GM19239 (cell line): ENCODE results near the gene COG7.
"Not testable (repeated sequence)": the region's sequence is repeated elsewhere in the genome, so short reads cannot be mapped to it uniquely, and the experiment has no call there.

Experiments
- DNase-seq: peaks from one replicate; pipeline ENCODE4 v3.0.0; 2011; ENCODE audit warnings: low spot score; ENCODE audit not compliant: insufficient read length
- FAIRE-seq: peaks from 2 replicates; lab custom pipeline; 2011; peaks lifted over from hg19 to GRCh38; lab: Jason Lieb, UNC

Gene COG7

DNA sequence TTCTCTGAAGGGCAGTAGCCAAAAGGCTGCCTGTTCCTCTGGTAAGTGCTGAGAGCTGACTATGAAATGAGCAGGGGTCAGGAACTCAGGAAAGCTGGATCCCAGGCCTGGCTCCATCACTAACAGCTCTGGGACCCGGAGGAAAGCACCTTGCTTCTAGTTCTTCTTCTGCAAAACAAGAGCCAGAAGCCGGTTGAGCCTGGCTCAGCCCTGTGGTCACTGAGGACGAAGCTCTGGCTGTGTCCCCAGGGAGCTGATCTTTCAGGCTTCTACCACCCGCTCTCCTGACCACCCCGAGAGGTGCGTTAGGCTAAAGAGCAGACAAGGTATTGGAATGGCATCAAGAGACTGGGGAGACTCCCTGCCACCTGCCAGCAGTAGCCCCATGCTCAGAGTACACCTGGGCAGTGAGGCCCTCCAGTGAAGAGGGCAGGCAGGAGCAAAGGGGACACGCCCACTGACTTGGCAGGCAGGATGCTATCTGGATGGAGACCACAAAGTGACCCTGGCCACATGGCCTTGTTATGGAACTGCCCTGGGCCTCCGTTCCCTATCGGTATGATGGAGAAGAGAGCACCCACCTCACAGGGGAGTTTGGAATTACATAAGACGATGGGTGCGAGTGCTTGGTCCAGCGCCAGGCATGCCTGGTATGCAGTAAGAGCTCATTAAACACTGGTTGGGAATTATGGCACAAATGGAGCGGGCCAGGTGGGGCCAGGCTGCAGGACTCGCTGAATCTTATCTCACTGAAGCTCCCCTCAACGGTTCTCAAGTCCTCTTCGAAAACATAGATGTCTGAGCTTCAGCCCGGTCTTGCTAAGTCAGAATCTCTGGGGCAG is 61.4 kb downstream of the COG7 start:
- FAIRE-seq = no peak
- DNase-seq = no peak

DNA sequence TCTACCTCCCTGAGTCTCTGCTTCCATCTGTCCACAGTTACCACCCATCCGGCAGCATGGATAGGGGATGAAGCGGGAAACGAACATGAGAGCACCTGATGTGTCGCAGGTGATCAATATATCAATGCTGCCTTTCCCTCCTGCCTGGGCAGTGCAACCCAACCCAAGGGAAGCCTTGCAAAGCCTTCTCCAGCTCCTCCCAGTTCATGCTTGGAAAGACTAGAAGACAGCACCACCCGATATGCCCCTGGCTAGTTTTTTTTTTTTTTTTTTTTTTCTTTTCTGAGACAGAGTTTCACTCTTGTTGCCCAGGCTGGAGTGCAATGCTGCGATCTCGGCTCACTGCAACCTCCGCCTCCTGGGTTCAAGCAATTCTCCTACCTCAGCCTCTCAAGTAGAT is 63.1 kb downstream of the COG7 start:
- not testable (repeated sequence) for FAIRE-seq, DNase-seq

- DNase-seq = no peak
- FAIRE-seq = no peak
Measured at GRCh38 chr16:23389201-23389600, 63.8 kb downstream of the COG7 start.

GRCh38 chr16:23388786-23389185 is 64.2 kb downstream of the COG7 start:
- FAIRE-seq = no peak
- no peak for DNase-seq

- DNase-seq (no peak), FAIRE-seq (no peak)
Measured at GRCh38 chr16:23387666-23388065, 65.3 kb downstream of the COG7 start.

DNA sequence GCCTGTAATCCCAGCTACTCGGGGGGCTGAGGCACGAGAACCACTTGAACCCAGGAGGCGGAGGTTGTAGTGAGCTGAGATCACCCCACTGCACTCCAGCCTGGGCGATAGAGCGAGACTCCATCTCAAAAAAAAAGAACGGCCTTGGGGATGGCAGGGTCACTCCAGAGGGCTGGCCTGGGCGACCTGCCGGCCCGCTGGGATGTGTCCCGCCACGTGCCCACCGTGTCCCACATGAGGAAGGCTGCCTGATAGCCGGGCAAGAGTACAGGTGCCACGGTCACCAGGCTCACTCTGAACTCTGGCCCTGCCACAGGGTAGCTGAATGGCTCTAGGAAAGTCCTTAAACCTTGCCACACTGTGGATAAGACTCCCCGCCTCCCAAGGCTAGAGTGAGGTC is 67.5 kb downstream of the COG7 start:
- FAIRE-seq (no peak), DNase-seq (no peak)

DNA sequence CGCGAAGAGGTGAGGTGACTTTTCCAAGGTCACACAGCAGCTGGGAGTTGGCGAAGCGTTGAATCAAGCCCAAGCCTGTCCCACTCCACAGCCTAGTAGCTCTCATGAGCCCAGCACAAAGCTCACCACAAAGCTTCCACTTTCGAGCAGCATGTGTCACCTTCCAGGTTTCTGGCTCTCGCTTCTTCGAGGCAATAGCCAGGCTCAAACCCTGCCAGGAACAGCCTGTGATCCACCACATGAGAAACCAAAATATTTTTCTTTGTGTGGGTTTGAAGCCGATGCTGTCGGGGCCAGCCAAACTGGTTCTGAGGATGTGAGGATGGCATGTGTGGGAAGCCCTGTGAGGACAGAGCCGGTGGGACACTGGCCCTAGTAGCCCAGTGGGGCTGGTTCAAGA is 68.1 kb downstream of the COG7 start:
- DNase-seq (no peak), FAIRE-seq (no peak)

DNA sequence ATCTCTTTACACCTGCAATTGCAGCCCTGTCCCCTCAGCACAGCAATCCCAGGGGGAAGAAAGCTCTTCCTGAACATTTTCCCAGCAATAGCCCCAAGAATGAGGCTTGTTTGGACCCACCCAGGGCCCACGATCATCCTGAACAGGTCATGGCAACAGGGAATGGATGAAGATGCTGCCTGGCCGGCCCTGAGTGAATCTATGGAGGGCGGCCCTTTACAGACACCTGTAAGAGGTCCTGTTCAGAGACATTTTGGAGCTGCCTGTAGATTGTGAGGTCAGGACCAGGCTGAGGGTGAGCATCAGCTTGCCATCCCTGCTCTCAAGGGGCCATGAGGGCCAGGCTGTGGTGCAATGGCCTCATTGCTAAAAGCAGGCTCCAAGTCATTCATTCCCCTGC is 69.1 kb downstream of the COG7 start:
- DNase-seq (no peak), FAIRE-seq (no peak)

DNA sequence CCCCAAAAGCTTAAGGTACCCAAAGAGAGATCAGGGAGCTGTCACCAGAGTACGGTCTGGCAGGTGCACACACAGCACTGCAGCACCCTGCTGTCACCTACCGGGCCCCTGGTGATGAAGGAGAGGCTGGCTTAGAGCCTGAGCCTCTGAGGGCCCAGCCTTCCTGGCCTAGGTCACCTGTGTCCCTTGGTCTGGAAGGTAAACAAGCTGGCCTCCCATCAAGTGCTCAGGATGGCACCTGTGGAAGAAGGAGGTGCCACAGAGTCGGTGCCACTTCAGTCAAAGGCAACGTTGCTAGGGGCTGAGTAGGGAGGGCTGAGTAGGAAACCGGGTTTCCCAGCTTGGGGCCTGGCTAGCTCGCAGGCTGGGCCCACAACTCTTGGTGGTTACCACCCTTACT is 70.7 kb downstream of the COG7 start:
- no peak for FAIRE-seq
- DNase-seq = no peak

DNA sequence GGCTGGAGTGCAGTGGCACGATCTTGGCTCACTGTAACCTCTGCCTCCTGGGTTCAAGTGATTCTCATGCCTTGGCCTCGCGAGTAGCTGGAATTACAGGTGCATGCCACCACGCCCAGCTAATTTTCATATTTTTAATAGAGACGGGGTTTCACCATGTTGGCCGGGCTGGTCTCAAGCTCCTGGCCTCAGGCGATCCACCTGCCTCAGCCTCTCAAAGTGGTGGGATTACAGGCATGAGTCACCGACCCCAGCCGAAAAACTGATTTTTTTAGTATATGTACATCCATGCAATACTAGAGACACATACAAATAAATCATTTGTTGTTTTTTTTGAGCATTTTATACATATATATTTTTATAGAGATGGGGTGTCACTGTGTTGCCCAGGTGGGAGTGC is 71.3 kb downstream of the COG7 start:
- not testable (repeated sequence) for DNase-seq, FAIRE-seq

DNA sequence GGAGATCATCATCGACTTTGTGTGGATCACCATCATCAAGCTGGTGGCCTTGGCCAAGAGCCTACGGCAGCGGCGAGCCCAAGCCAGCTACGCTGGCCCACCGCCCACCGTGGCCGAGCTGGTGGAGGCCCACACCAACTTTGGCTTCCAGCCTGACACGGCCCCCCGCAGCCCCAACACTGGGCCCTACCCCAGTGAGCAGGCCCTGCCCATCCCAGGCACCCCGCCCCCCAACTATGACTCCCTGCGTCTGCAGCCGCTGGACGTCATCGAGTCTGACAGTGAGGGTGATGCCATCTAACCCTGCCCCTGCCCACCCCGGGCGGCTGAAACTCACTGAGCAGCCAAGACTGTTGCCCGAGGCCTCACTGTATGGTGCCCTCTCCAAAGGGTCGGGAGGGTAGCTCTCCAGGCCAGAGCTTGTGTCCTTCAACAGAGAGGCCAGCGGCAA is 72.5 kb downstream of the COG7 start:
- no peak for DNase-seq
- FAIRE-seq = no peak

DNA sequence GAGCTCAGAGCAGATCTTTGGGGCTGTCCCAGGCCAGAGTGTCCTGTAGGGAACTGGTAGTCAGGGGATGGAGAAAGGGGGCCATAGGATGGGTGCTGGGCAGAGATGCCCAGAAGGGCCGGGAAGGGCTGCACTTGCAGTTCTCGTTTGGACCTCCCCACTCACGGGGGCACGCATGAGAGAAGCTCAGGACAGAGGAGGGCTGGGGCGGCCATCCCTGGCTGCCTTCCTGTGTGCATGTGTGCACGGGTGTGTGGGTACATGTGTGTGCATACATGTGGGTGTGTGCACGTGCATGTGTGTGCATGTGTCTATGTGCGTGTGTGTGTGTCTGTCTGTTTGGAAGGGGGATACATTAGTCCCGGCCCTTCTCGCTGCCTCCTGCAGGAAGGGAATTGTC is 73.3 kb downstream of the COG7 start:
- FAIRE-seq (no peak), DNase-seq (no peak)

DNA sequence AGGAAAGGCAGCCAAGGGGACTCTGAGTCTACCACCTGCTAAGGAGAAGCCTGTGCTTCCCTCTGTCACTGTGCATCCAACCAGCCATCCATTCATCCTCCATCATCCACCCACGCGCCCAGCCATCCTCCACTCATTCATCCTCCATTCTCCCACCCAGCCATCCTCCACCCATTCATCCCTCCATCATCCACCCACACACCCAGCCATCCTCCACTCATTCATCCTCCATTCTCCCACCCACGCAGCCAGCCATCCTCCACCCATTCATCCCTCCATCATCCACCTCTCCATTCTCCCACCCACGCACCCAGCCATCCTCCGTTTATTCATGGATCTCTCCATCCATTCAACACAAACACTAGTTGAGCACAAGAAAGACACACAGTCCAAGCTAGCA is 74.1 kb downstream of the COG7 start:
- FAIRE-seq (no peak), DNase-seq (no peak)

DNA sequence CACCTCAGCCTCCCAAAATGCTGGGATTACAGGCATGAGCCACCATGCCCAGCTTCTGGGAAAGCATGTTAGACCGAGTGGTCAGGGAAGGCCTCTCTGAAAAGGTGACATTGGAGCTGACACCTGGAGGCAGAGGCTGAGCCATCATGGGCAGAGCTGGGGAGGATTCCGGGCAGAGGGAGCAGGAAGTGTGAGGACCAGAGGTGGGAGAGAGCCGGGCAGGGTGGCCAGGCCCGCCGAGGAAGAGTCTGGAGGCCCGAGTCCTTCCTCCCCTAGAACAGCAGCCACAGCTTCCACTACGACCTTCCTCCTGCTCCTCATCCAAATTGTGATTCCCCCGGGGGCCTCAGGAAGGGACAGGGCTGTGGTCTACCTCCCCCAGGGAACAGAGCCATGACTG is 74.7 kb downstream of the COG7 start:
- DNase-seq (no peak), FAIRE-seq (no peak)

DNA sequence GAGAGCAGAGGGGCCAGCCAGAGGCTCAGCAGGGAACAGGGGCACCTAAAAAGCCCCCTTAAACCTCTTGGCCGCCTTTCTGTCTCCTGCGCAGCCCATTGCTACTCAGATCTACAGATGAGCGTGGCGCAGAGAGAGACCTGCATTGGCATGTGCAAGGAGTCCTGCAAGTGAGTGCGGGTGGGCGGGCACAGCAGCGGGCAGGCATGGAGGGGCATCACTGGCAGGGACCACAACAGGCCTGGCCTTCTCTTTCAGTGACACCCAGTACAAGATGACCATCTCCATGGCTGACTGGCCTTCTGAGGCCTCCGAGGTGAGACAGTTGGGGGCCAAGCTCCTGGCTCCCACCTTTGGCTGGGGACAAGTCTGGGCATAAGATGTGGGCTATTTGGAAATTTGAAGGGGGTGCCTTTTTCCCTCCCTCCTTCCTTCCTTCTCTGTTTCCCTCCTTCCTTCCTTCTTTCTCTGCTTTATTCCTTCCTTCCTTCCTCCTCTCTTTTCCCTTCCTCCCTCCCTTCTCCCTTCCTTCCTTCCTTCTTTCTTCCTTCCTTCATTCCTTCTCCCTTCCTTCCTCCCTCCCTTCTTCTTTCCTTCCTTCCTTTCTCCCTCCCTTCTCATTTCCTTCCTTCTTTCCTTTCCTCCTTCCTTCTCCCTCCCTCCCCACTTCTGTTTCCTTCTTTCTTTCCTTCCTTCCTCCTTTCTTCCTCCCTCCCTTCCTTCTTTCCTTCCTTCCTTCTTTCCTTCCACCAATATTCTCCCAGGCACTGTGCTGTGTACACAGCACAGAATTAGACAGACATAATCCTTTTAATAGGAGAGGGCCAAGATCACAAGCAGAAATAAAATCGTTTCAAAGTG is 75.7 kb downstream of the COG7 start:
- no peak for DNase-seq
- FAIRE-seq = no peak

DNA sequence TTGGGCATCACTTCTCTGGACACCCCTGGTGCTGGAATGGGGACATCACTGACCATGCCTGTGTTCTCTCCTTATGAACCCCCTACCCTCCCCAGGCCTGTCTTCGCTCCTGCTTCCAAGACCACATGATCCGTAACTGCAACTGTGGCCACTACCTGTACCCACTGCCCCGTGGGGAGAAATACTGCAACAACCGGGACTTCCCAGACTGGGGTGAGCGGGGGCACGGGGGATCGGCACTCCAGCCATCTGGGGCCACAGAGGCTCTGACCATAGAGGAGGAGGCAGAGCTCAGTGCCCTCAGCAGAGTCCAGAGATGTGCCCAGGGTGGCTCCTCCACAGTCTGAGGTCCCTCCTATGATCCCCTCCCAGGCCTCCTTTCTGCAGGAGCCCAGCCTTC is 77.3 kb downstream of the COG7 start:
- FAIRE-seq (no peak), DNase-seq (no peak)

GRCh38 chr16:23374721-23375510 is 78.1 kb downstream of the COG7 start:
- no peak for DNase-seq
- no peak for FAIRE-seq

- no peak for FAIRE-seq
- no peak for DNase-seq
Measured at GRCh38 chr16:23373436-23374219, 79.4 kb downstream of the COG7 start.

DNA sequence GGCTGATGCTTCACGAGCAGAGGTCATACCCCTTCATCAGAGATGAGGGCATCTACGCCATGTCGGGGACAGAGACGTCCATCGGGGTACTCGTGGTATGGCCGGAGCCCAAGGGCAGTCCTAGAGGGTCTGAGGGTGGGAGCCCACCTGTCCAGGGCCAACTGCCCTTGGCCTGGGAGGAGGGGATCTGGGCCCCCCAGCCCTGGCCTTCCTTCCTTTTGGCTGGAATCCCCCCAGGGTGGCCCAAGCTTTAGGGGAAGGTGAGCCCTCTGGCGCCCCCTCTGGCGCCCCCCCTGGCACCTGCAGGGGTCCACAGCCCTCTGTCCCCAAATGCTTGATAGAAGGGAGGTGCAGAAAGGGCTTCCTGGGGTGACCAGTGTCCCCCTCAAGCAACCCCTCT is 81.6 kb downstream of the COG7 start:
- FAIRE-seq = no peak

GRCh38 chr16:23369416-23369815 is 83.6 kb downstream of the COG7 start:
- DNase-seq (no peak), FAIRE-seq (no peak)

More for the DNA sequence above, 81.6 kb downstream of the COG7 start:
- no peak for DNase-seq
